ENCODE measurements around the gene COPA.

DNA sequence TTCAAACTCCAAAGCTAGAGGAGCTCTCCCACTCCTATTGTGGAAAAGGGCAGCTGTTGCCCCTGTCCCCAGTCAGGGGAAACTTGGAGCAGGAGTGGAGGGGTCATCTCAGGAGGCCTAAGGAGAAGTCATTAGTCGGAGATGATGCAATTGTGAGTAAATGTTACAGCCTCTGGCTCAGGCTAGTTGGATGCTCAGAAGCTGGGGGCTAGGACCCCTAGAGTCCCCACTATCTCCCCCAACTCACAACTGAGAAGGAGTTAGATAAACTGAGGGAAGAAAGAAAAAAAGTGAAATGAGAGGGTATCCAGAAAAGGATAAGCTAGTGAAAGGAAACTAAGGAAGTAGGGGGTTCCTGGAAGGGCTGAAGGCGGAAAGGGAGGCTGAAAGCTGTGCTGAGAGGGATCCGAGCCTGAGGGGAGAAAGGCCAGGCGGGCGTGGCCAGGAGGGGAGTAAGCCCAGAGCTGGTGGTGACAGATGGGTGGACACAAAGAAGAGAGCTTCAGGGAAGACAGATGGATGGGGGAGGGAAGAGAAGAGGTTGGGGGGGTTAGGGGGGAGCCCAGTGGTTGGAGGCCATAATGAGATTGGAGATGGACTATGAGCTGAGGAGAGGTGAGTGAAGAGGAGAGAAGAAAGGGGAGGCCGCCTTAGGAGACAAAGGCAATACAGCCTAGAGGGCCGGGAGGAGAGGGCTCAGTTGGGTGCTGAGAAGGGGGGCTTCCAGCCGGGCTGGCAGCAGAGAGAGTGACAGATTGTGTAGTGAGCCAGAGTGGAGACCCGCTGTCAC is 19.3 kb upstream of the COPA start:
- no peak for TF ChIP-seq EZH2 (IDR thresholded peaks at IDR 0.05)
- no peak for TF ChIP-seq POLR2AphosphoS5 (IDR thresholded peaks at IDR 0.05; ENCODE audit: borderline replicate concordance, low read depth, low read length)
